ENCODE data around the gene LRP2BP. TPM values are rescaled to one million over a fixed set of nuclear protein-coding genes. Genes with fewer than 3 reads are reported as not detected.

LRP2BP gene
- total RNA-seq, 1 donor from 2014 or later, result 1.5 TPM

- ATAC-seq, result no peak
- no peak for TF ChIP-seq CTCF (IDR thresholded peaks at IDR 0.05)
- intact Hi-C loops (cut with DNase I), result no loop called here
Observed at GRCh38 chr4:185429660-185430059, 33.9 kb upstream of the LRP2BP start.

GRCh38 chr4:185426960-185427688 is 31.4 kb upstream of the LRP2BP start:
- no peak for TF ChIP-seq CTCF (IDR thresholded peaks at IDR 0.05)
- Histone ChIP-seq H3K4me3 (no peak overlapping the region), H3K9me3 (no peaks in the 10 kb centered on the region), H3K4me1 (peaks cover 24% of the 10 kb centered on the region), H3K27ac (no peak overlapping the region), H3K27me3 (ENCODE audit: low read depth) (no peaks in the 10 kb centered on the region), H3K36me3 (peaks cover under 1% of the 10 kb centered on the region)
- no peak for ATAC-seq
- intact Hi-C loops (cut with DNase I), result no loop called here
- DNase-seq, result no peak

More at GRCh38 chr4:185429660-185430059, 33.9 kb upstream of the LRP2BP start:
- no peak for DNase-seq
- H3K9me3 ChIP-seq, result no peaks in the 10 kb centered on the region
- no peak overlapping the region for H3K27ac ChIP-seq
- no peaks in the 10 kb centered on the region for H3K36me3 ChIP-seq
- H3K4me3 ChIP-seq, result no peak overlapping the region
- peaks cover 5% of the 10 kb centered on the region for H3K4me1 ChIP-seq
- no peaks in the 10 kb centered on the region for H3K27me3 ChIP-seq (ENCODE audit: low read depth)

- ATAC-seq (peak; percentile 97 to 98), DNase-seq (peak; percentile 90)
- peak within 1 kb of the TSS; percentile 74 for H3K4me3 ChIP-seq
- TF ChIP-seq CTCF (IDR thresholded peaks at IDR 0.05), result no peak
- H3K27ac ChIP-seq, result peak within 1 kb of the TSS; percentile 97
- H3K9me3 ChIP-seq, result no peaks in the 10 kb centered on the region
- intact Hi-C loops (cut with DNase I), result no loop called here
- H3K4me1 ChIP-seq, result peaks cover 32% of the 10 kb centered on the region
- H3K36me3 ChIP-seq, result peaks cover 5% of the 10 kb centered on the region
- no peaks in the 10 kb centered on the region for H3K27me3 ChIP-seq (ENCODE audit: low read depth)
Observed at GRCh38 chr4:185425647-185426352, 30.1 kb upstream of the LRP2BP start, which contains the start of gene UFSP2. TSS of gene UFSP2 (minus strand) at chr4:185425964. CDS start at chr4:185425868, 96 bp downstream.

GRCh38 chr4:185424905-185425646 is 29.4 kb upstream of the LRP2BP start:
- ATAC-seq (peak; percentile 57 to 58), DNase-seq (no peak)
- peaks cover 36% of the 10 kb centered on the region for H3K4me1 ChIP-seq

More at GRCh38 chr4:185424905-185425646, 29.4 kb upstream of the LRP2BP start:
- no peaks in the 10 kb centered on the region for H3K9me3 ChIP-seq
- H3K27me3 ChIP-seq (ENCODE audit: low read depth), result no peaks in the 10 kb centered on the region
- H3K36me3 ChIP-seq, result peaks cover 5% of the 10 kb centered on the region
- intact Hi-C loops (cut with DNase I), result no loop called here
- H3K27ac ChIP-seq, result peak overlapping the region; percentile 97
- TF ChIP-seq CTCF (IDR thresholded peaks at IDR 0.05), result no peak
- peak overlapping the region; percentile 74 for H3K4me3 ChIP-seq
